ENCODE measurements around the gene VPS8.

DNA sequence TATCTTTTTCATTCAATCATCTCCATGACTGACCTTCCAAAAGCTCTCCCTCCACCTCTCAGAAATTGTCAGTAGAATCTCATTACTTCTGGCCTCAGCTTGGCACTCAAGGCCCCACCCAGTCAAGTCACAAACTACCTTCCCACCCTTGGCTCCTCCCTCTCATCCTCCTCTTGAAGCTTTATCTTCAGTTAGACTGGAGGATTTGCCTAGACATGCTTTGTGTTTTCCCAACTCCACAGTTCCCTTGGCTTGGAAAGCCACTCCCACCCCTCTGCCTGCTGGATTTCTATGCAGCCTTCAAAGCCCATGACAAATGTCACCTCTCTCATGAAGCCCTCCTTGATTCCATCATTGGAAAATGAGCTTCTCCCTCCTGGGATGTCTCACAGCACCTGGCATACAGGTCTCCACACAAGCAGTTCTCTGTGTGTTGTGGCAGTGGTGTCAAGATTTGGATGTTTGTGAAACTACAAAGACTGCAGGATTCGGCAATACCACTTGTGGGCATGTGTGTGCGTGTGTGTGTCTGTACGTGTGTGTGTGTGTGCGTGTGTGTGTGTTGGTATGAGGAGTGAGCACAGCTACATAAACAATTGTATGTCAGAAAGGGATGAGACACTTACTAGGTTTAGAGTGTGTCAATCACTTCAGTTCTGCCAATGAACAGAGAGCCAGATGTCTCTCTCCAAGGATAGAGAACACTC is 45.3 kb upstream of the VPS8 start:
- TF ChIP-seq, protein P1, sequence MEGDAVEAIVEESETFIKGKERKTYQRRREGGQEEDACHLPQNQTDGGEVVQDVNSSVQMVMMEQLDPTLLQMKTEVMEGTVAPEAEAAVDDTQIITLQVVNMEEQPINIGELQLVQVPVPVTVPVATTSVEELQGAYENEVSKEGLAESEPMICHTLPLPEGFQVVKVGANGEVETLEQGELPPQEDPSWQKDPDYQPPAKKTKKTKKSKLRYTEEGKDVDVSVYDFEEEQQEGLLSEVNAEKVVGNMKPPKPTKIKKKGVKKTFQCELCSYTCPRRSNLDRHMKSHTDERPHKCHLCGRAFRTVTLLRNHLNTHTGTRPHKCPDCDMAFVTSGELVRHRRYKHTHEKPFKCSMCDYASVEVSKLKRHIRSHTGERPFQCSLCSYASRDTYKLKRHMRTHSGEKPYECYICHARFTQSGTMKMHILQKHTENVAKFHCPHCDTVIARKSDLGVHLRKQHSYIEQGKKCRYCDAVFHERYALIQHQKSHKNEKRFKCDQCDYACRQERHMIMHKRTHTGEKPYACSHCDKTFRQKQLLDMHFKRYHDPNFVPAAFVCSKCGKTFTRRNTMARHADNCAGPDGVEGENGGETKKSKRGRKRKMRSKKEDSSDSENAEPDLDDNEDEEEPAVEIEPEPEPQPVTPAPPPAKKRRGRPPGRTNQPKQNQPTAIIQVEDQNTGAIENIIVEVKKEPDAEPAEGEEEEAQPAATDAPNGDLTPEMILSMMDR (IDR thresholded peaks at IDR 0.05): no peak
- TF ChIP-seq POLR2A (IDR thresholded peaks at IDR 0.05; ENCODE audit: low read depth) (no peak), POLR2AphosphoS5 (IDR thresholded peaks at IDR 0.05) (no peak), EP300 (IDR thresholded peaks at IDR 0.05) (no peak)
